Left hindlimb (tissue), 1 donor: ENCODE measurements around the gene AP3B1.
A peak's percentile ranks its signal among the peaks of the same experiment; 100 is the strongest.
"Not testable (repeated sequence)": the region's sequence is repeated elsewhere in the genome, so short reads cannot be mapped to it uniquely, and the experiment has no call there.

Source experiments
- DNase-seq: peaks from one replicate; pipeline ENCODE4 v3.0.0-alpha.2; 2018

AP3B1 gene

GRCh38 chr5:78133423-78133822, 161.1 kb downstream of the AP3B1 start:
- no peak for DNase-seq

- DNase-seq, result no peak
Observed at GRCh38 chr5:78132507-78132906, 162.0 kb downstream of the AP3B1 start.

GRCh38 chr5:78129597-78129996, 164.9 kb downstream of the AP3B1 start:
- DNase-seq, result no peak

GRCh38 chr5:78127875-78128274, 166.6 kb downstream of the AP3B1 start:
- no peak for DNase-seq

GRCh38 chr5:78126536-78126935, 168.0 kb downstream of the AP3B1 start:
- DNase-seq, result no peak

- no peak for DNase-seq
Observed at GRCh38 chr5:78116167-78116566, 178.3 kb downstream of the AP3B1 start.

GRCh38 chr5:78113689-78114264, 180.7 kb downstream of the AP3B1 start:
- no peak for DNase-seq

- DNase-seq, result no peak
Observed at GRCh38 chr5:78112931-78113330, 181.6 kb downstream of the AP3B1 start.

GRCh38 chr5:78109891-78110324, 184.6 kb downstream of the AP3B1 start:
- no peak for DNase-seq

- DNase-seq, result no peak
Observed at GRCh38 chr5:78108564-78108963, 185.9 kb downstream of the AP3B1 start.

GRCh38 chr5:78103232-78103918, 191.1 kb downstream of the AP3B1 start:
- no peak for DNase-seq

- no peak for DNase-seq
Observed at GRCh38 chr5:78102500-78102899, 192.0 kb downstream of the AP3B1 start.

GRCh38 chr5:78095125-78095524, 199.4 kb downstream of the AP3B1 start:
- no peak for DNase-seq

- DNase-seq, result no peak
Observed at GRCh38 chr5:78090002-78090401, 204.5 kb downstream of the AP3B1 start.

GRCh38 chr5:78078858-78079257, 215.6 kb downstream of the AP3B1 start:
- DNase-seq, result no peak

- DNase-seq, result no peak
Observed at GRCh38 chr5:78077369-78078068, 217.0 kb downstream of the AP3B1 start.

GRCh38 chr5:78076351-78076750, 218.1 kb downstream of the AP3B1 start:
- DNase-seq, result no peak

- DNase-seq, result no peak
Observed at GRCh38 chr5:78075301-78075700, 219.2 kb downstream of the AP3B1 start.

- DNase-seq, result not testable (repeated sequence)
Observed at GRCh38 chr5:78070691-78071090, 223.8 kb downstream of the AP3B1 start.

GRCh38 chr5:78067581-78067980, 226.9 kb downstream of the AP3B1 start:
- DNase-seq, result not testable (repeated sequence)

- DNase-seq, result not testable (repeated sequence)
Observed at GRCh38 chr5:78066722-78067121, 227.8 kb downstream of the AP3B1 start.

GRCh38 chr5:78065663-78066062, 228.8 kb downstream of the AP3B1 start:
- peak; percentile 31 for DNase-seq

GRCh38 chr5:78064941-78065472, 229.5 kb downstream of the AP3B1 start:
- no peak for DNase-seq

GRCh38 chr5:78063495-78063894, 231.0 kb downstream of the AP3B1 start:
- no peak for DNase-seq
